GM18508 (cell line): ENCODE measurements around the gene SLC25A53.

Source experiments
- ATAC-seq: cut with Tn5 transposase; IDR thresholded peaks from one replicate; pipeline ENCODE4 v1.9.1; 2021; ENCODE audit warnings: moderate number of reproducible peaks; ENCODE audit not compliant: insufficient read depth, unreplicated experiment

SLC25A53 gene, protein sequence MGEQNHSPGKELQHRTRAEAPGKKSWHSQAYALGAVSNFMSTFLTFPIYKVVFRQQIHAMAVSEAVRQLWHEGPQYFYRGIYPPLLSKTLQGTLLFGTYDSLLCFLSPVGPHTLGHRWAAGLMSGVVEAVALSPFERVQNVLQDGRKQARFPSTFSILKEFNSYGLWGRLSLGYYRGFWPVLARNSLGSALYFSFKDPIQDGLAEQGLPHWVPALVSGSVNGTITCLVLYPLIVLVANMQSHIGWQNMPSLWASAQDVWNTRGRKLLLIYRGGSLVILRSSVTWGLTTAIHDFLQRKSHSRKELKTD

GRCh38 chrX:104156630-104157529 lies at the start of gene SLC25A53:
Gene SLC25A53, minus strand, starts transcription at chrX:104157009. Its CDS starts 51,752 bp downstream, at chrX:104105257.
- ATAC-seq = peak; percentile 86

DNA sequence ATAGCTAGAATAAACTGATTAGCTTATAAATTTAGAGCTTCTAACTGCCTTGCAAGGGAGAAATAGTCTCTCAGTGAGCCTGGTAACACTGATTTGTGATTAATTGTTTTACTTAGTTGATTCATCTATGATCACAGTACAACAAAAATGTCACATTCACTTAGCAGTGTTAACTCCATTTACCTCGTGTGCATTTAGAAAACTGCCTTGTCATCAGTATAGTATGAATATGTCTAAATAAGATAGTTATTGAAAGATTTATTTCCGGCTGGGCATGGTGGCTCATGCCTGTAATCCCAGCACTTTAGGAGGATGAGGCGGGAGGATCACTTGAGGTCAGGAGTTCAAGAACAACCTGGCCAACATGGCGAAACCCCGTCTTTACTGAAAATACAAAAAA lies 48.7 kb upstream of the SLC25A53 start:
- ATAC-seq = no peak

DNA sequence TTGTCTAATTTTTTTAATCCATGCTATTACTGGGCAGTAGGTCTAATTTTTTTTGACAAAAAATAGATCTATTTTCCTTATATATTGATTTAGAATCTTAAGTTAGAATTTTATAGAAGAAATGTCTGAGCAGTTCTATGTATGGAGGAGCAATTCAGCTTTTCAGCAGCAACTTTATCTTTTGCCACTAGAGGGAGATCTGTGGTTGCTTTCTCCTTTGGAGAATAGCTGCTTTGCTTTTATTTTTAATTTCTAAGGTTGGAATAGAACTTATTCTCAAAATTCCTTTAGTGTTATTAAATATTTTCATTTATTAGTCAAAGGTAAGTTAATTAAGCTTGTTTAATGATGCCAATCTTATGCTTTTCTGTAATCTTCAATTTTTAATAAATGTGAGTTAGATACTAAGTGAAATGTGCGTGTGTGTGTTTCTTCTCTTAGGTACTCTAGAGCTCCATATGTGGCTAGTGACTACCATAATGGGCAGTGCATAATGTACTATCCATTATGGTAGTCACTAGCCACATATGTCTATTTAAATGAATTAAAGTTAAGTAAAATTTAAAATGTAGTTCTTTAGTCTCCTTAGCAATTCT lies 38.8 kb upstream of the SLC25A53 start:
- no peak for ATAC-seq

DNA sequence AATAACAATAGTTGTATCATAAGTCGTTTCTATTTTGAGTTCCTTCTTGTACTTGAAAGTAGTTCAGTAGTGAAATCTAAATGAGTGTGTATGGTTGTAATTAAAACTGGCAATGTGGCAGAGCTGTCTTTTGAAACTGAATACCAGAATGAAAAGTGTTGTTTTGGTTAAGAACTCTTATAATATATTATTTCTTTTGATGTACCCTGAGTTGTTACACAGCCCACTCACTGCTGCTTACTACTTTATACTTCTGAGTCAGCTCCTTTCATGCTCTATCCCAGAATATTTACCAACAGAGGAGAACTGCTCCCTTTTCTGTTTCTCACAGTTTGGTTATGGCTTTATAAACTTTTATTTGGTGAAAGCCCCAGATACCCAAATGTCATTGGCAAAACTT lies 38.2 kb upstream of the SLC25A53 start:
- no peak for ATAC-seq

- no peak for ATAC-seq
Observed at GRCh38 chrX:104193485-104193884, 36.7 kb upstream of the SLC25A53 start.

GRCh38 chrX:104189837-104190236 lies 33.0 kb upstream of the SLC25A53 start:
- no peak for ATAC-seq

DNA sequence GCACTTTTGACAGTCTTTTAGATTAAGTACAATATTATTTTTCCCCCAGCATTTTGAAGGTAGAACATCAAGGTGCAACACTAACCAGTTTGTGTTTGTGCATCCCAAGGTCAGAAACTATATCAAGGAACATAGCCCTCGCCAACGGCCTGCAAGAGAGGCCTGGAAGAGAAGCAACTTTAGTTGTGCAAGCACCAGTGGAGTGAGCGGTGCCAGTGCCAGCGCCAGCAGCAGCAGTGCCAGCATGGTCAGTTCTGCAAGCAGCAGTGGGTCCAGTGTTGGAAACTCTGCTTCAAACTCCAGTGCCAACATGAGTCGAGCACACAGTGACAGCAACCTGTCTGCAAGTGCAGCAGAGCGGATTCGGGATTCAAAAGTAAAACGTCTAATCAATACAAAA lies 31.1 kb upstream of the SLC25A53 start:
- ATAC-seq = no peak

DNA sequence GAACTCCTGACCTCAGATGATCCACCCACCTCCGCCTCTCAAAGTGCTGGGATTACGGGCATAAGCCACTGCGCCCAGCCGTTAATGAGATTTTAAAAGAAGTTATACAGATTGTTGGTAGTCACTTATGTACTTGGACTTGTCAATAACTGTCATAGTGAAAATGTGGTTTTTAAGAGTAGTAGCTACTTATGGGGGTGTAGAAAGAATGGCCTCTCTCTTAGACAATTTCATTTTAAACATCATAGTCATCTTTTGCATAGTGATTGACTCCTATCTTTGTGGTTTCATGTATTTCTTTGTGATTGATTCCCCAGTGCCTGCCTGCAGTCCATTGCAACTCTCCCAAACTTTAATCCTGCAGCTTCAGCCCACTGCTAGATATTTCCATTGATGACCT lies 26.9 kb upstream of the SLC25A53 start:
- ATAC-seq = no peak

- no peak for ATAC-seq
Observed at GRCh38 chrX:104173841-104174240, 17.0 kb upstream of the SLC25A53 start.

DNA sequence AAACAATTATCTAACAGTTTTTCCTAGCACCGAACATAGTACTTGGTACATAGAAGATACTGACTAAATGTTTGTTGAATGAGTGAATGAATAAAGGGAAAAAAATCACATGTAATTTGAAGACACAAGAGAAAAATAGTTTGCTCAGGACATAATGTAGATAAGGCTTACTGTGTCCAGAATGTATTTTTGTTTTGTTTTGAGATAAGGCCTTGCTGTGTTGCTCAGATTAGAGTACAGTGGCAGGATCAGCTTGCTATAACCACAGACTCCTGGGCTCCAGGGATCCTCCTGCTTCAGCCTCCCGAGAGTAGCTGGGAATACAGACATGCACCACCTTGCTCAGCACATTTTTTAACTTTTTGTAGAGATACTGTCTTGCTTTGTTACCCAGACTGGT lies 16.0 kb upstream of the SLC25A53 start:
- no peak for ATAC-seq

DNA sequence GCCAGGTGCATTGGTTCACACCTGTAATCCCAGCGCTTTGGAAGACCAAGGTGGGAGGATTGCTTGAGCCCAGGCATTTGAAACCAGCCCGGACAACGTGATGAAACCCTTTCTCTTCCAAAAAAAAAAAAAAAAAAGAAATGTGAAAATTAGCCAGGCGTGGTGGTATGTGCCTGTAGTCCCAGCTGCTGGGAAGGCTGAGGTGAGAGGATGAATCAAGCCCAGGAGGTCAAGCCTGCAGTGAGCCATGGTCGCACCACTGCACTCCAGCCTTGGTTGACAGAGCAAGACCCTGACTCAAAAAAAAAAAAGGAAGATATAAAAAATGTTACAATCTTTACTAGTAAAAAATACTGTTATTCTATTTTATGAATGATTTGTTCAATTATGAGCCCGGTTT lies 15.3 kb upstream of the SLC25A53 start:
- no peak for ATAC-seq

- ATAC-seq = no peak
Observed at GRCh38 chrX:104168127-104168526, 11.3 kb upstream of the SLC25A53 start.

DNA sequence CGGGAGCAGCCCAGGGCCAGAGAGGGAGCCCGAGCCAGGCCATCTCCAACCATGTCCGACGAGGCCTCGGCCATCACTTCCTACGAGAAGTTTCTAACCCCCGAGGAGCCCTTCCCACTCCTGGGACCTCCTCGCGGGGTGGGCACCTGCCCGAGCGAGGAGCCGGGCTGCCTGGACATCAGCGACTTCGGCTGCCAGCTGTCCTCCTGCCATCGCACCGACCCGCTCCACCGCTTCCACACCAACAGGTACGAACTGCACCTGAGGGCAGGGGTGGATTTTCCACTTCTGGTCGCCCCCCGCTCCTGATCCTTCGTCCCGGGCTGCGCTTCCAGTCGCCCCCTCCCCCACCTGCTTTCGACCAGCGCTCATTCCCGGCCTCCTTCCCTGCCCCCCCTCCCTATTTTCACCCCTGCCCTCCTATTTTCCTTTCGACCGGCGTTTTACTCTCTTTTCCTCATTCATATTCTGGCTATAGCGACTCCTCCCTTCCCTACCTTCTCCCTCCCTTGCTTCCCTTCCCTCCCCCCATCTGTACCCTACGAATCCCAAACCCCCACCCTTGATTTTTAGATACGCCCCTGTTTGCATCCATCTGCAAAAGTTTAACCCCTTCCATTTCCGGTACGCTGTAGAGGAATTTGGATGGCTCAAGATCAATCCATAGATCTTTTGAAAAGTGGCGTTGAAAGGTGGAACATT lies 10.1 kb upstream of the SLC25A53 start:
- no peak for ATAC-seq

- ATAC-seq = peak; percentile 84
Observed at GRCh38 chrX:104165894-104166734, 9.3 kb upstream of the SLC25A53 start, which contains the start of gene FAM199X. Gene FAM199X, plus strand, starts transcription at chrX:104166453. Its CDS starts 333 bp downstream, at chrX:104166786.

DNA sequence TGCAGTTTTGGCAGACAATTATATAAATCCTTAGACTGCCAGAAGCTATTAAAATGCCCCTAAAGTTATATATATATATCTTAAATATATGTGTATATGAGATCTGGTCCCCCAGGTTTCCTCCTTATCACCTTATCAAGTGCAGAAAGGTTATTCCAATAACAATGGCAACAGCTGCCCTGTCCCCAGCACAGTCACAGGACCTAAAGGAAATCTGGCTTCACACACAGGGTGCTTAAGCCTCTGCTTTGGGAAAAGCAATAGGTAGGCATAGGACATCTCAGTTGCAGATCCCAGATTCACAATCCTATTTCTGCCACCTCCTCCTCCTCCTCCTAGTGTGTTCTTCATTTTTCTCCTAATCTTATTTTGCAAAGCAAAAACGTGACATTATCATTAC lies 5.8 kb downstream of the SLC25A53 start:
- ATAC-seq = no peak

GRCh38 chrX:104141087-104141760 lies 15.6 kb downstream of the SLC25A53 start:
- ATAC-seq = no peak

GRCh38 chrX:104137496-104137895 lies 19.3 kb downstream of the SLC25A53 start:
- ATAC-seq = no peak

DNA sequence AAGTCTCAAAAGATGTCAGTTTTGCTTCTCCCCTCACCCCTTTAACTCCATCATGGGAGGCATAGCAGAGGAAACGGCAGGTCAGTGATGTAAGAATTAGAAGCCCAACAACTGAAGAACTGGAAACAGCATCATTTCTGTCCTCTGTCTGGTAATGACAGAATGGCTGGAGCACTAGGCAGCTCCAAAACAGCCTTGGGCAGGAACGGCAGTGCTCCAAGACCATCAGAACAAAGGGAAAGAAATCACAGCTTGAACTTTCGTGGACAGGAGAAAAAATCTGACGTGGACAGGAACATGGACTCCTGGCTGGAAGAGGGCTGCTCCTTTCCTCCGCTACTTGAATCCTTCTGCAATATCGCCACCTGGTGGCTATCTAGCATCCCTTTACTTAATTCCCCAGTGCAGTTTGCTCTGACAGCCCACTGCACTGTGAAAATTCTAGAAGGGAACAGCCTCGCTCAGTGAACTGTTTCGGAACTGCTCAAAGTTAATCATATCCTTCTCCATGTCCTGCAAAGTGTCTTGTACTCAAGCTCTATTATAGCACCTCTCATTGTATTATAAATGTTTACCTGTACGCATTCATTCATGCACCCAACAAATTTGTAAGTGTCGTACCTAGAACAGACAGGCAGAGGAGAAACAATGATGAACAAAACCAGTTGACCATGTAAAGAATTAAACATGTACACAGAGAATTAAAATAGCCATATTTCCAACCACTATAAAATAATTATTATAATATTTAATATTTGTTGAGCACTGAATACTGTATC lies 20.4 kb downstream of the SLC25A53 start:
- ATAC-seq = peak; percentile 77
